ENCODE results near the gene PPP1R12B.
"Not testable (repeated sequence)": the region's sequence is repeated elsewhere in the genome, so short reads cannot be mapped to it uniquely, and the experiment has no call there.

PPP1R12B gene

GRCh38 chr1:202561240-202561639 is 212.7 kb downstream of the PPP1R12B start:
- no peak for DNase-seq

GRCh38 chr1:202561726-202562443 is 213.4 kb downstream of the PPP1R12B start:
- DNase-seq = no peak

GRCh38 chr1:202562444-202563060 is 214.1 kb downstream of the PPP1R12B start:
- no peak for DNase-seq

GRCh38 chr1:202563818-202564217 is 215.3 kb downstream of the PPP1R12B start:
- DNase-seq = no peak

GRCh38 chr1:202564958-202565495 is 216.5 kb downstream of the PPP1R12B start:
- DNase-seq = no peak

GRCh38 chr1:202565890-202566602 is 217.5 kb downstream of the PPP1R12B start:
- DNase-seq = no peak

GRCh38 chr1:202567738-202568137 is 219.2 kb downstream of the PPP1R12B start:
- no peak for DNase-seq

GRCh38 chr1:202568410-202568809 is 219.9 kb downstream of the PPP1R12B start:
- DNase-seq = no peak

- DNase-seq = no peak
These were observed 220.3 kb downstream of the PPP1R12B start for GRCh38 chr1:202568826-202569225.

- DNase-seq = no peak
These were observed 221.2 kb downstream of the PPP1R12B start for GRCh38 chr1:202569393-202570322.

- DNase-seq = no peak
These were observed 223.3 kb downstream of the PPP1R12B start for GRCh38 chr1:202571719-202572339.

- no peak for DNase-seq
These were observed 224.4 kb downstream of the PPP1R12B start for GRCh38 chr1:202572867-202573266.

- DNase-seq = no peak
These were observed 227.6 kb downstream of the PPP1R12B start for GRCh38 chr1:202575918-202576653.

GRCh38 chr1:202576816-202577215 is 228.3 kb downstream of the PPP1R12B start:
- no peak for DNase-seq

GRCh38 chr1:202577381-202577780 is 228.9 kb downstream of the PPP1R12B start:
- no peak for DNase-seq

GRCh38 chr1:202578001-202578504 is 229.6 kb downstream of the PPP1R12B start:
- DNase-seq = no peak

- DNase-seq = no peak
These were observed 230.1 kb downstream of the PPP1R12B start for GRCh38 chr1:202578565-202578964.

- DNase-seq = no peak
These were observed 231.3 kb downstream of the PPP1R12B start for GRCh38 chr1:202579806-202580205.

GRCh38 chr1:202580619-202581018 is 232.1 kb downstream of the PPP1R12B start:
- DNase-seq = no peak

- not testable (repeated sequence) for DNase-seq
These were observed 233.9 kb downstream of the PPP1R12B start for GRCh38 chr1:202582350-202582749.

Measured in right kidney (tissue), 1 donor.